Measurements from ENCODE around the gene NRDC. TPM values are rescaled to one million over a fixed set of nuclear protein-coding genes. Genes with fewer than 3 reads are reported as not detected.

Gene NRDC
- total and polyA plus RNA-seq, 7 donors: 132 to 385 (median 268) TPM

DNA sequence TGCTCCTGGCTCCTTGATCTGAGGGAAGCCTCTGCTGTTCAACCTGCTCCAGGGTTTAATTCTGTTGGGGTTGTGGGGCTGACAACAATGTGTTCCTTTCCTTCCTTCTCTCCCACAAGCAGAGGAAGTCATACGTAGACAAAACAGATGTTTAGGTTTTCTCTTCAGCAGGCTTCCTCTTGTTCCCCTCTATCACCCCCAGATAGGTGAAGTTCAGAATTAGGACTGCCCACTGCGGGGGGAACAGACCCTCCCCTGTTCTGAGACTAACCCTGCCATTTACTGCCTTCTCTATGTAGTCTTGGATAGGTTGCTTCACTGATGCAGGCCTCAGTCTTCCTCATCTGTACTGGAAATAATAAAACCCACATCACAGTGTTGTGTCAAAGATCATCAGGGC lies 30.0 kb upstream of the NRDC start:
- DNase-seq: no peak
- no peak overlapping the region for H3K27ac ChIP-seq
- WGBS, 3 donors: 48 to 77% (median 55%) methylated on average over 2 of the region's 2 CpGs
- peaks cover 0 to 54% (median 3%) of the 10 kb centered on the region in 3 donors for H3K27me3 ChIP-seq (ENCODE audit: insufficient read depth in 3 of 3, low read length in 2 of 3)
- TF ChIP-seq CTCF (IDR thresholded peaks at IDR 0.05): no peak
- intact Hi-C loops (cut with DNase I): loop anchor here in 1 of 2 donors (5.0 kb wide), 1 partner anchor 1734 kb away; no protein-coding TSS in a partner anchor
- no peaks in the 10 kb centered on the region for H3K4me1 ChIP-seq
- no peak for ATAC-seq
- H3K36me3 ChIP-seq (ENCODE audit: insufficient read depth in 1 of 2, low read depth in 1 of 2): no peaks in the 10 kb centered on the region
- no peaks in the 10 kb centered on the region for H3K9me3 ChIP-seq
- no peak overlapping the region for H3K4me3 ChIP-seq

GRCh38 chr1:51907079-51907702 lies 28.7 kb upstream of the NRDC start:
- Histone ChIP-seq H3K4me1 (no peaks in the 10 kb centered on the region), H3K9me3 (no peaks in the 10 kb centered on the region), H3K36me3 (ENCODE audit: insufficient read depth in 1 of 2, low read depth in 1 of 2) (no peaks in the 10 kb centered on the region), H3K27me3 (ENCODE audit: insufficient read depth in 3 of 3, low read length in 2 of 3) (peaks cover 0 to 54% (median 3%) of the 10 kb centered on the region in 3 donors), H3K4me3 (no peak overlapping the region), H3K27ac (no peak overlapping the region)
- intact Hi-C loops (cut with DNase I): loop anchor here in 1 of 2 donors (5.0 kb wide), 1 partner anchor 1735 kb away; no protein-coding TSS in a partner anchor
- no peak for TF ChIP-seq CTCF (IDR thresholded peaks at IDR 0.05)
- WGBS, 3 donors: 71 to 81% (median 73%) methylated on average over 4 of the region's 4 CpGs
- ATAC-seq (no peak), DNase-seq (no peak)

DNA sequence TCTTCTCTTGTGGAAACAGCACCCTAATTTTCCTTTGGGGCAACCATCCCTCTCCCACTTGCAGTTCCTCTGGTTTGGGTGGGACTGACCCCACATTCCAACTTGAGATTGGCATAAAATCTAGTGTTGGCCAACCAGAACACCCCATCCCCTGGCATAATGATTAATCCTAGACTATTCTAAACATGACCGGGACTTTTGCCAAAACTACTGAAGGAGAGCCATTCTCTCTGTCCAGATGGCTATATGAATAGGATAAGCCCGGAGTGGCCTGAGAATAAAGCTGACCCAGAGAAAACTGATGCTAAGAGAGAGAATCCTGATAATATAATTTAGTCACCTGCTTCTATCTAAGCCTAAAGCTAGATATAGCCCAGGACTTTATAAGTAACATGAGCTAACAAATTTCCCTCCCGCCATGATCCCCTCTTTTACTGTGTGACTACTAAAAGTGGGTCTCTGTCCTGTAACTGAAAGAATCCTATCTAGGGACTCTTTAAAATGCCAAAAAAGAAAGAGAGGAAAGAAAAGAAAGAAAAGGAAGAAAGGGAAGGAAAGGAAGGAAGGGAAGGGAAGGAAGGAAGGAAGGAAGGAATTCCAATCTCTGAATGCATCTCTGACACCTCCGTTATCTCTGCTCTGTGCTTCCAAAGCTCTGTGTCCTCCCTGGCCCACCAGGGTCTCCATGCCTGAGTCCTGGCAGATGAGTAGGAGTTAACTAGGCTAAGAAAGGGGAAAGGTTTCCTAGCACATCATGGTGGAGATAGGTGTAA lies 28.0 kb upstream of the NRDC start:
- intact Hi-C loops (cut with DNase I): loop anchor here in 1 of 2 donors (5.0 kb wide), 1 partner anchor 1736 kb away; no protein-coding TSS in a partner anchor
- no peak for TF ChIP-seq CTCF (IDR thresholded peaks at IDR 0.05)
- Histone ChIP-seq H3K4me1 (no peaks in the 10 kb centered on the region), H3K4me3 (no peak overlapping the region), H3K36me3 (ENCODE audit: insufficient read depth in 1 of 2, low read depth in 1 of 2) (no peaks in the 10 kb centered on the region), H3K9me3 (no peaks in the 10 kb centered on the region), H3K27ac (no peak overlapping the region), H3K27me3 (ENCODE audit: insufficient read depth in 3 of 3, low read length in 2 of 3) (peaks cover 0 to 49% (median 2%) of the 10 kb centered on the region in 3 donors)
- 29 to 46% (median 37%) methylated on average over 4 of the region's 4 CpGs for WGBS, 3 donors
- ATAC-seq: no peak
- no peak for DNase-seq

GRCh38 chr1:51902456-51902855 lies 23.9 kb upstream of the NRDC start:
- TF ChIP-seq CTCF (IDR thresholded peaks at IDR 0.05): no peak
- Histone ChIP-seq H3K4me3 (no peak overlapping the region), H3K27me3 (ENCODE audit: insufficient read depth in 3 of 3, low read length in 2 of 3) (peaks cover 0 to 42% (median 0%) of the 10 kb centered on the region in 3 donors), H3K27ac (no peak overlapping the region), H3K36me3 (ENCODE audit: insufficient read depth in 1 of 2, low read depth in 1 of 2) (no peaks in the 10 kb centered on the region), H3K4me1 (no peaks in the 10 kb centered on the region), H3K9me3 (no peaks in the 10 kb centered on the region)
- 73 to 77% (median 73%) methylated on average over 5 of the region's 5 CpGs for WGBS, 3 donors
- DNase-seq (no peak), ATAC-seq (no peak)
- intact Hi-C loops (cut with DNase I): no loop called here
